Skeletal muscle tissue (tissue), 4 donors: ENCODE results near the gene VOPP1. TPM values are rescaled to one million over a fixed set of nuclear protein-coding genes. Genes with fewer than 3 reads are reported as not detected.

Source experiments
- H3K27ac ChIP-seq: one replicate; pipeline ENCODE4 v1.7.0; 2013; ENCODE audit warnings: mild to moderate bottlenecking, low read depth, low read length, inconsistent platforms
- H3K27me3 ChIP-seq, 3 donors: one replicate each; pipeline ENCODE4 v1.7.0; 2013; ENCODE audit warnings: low read length in 3 of 3; ENCODE audit not compliant: control insufficient read depth in 3 of 3, insufficient read depth in 3 of 3
- H3K36me3 ChIP-seq, 3 donors: one replicate each; pipeline ENCODE4 v1.7.0; 2013; ENCODE audit warnings: low read length in 3 of 3; ENCODE audit not compliant: control insufficient read depth in 3 of 3, insufficient read depth in 3 of 3
- H3K4me1 ChIP-seq, 3 donors: one replicate each; pipeline ENCODE4 v1.7.0; 2013; ENCODE audit warnings: low read length in 3 of 3, mild to moderate bottlenecking in 3 of 3; ENCODE audit not compliant: control insufficient read depth in 3 of 3, insufficient read depth in 3 of 3
- H3K4me3 ChIP-seq, 3 donors: one replicate each; pipeline ENCODE4 v1.7.0; 2013; ENCODE audit warnings: low read length in 3 of 3
- H3K9ac ChIP-seq, 3 donors: one replicate each; pipeline ENCODE4 v1.7.0; 2013; ENCODE audit warnings: low read length in 3 of 3, mild to moderate bottlenecking in 3 of 3, moderate library complexity in 2 of 3, low read depth in 1 of 3
- H3K9me3 ChIP-seq, 3 donors: one replicate each; pipeline ENCODE4 v1.7.0; 2013; ENCODE audit warnings: low read length in 3 of 3; ENCODE audit not compliant: control insufficient read depth in 3 of 3
- total RNA-seq: library from RNA; depleted of rRNA; stranded (reverse); fragments of >200 nt; gene quantifications from one replicate; pipeline ENCODE4 v1.2.3, GENCODE V29; 2014
- donor health status: Osteomylitis.

Gene VOPP1
- total RNA-seq, 1 donor from 2014 or later, result 23.5 TPM

- no peak overlapping the region for H3K27ac ChIP-seq
- H3K4me1 ChIP-seq, result peaks cover 7 to 19% (median 17%) of the 10 kb centered on the region in 3 donors
- H3K4me3 ChIP-seq, result no peak overlapping the region
- no peaks in the 10 kb centered on the region for H3K36me3 ChIP-seq
- H3K9ac ChIP-seq, result no peak overlapping the region
- H3K9me3 ChIP-seq, result no peaks in the 10 kb centered on the region
- no peaks in the 10 kb centered on the region for H3K27me3 ChIP-seq
Measured at GRCh38 chr7:55594414-55594813, 22.1 kb upstream of the VOPP1 start.

- Histone ChIP-seq H3K4me3 (peak overlapping the region in 1 of 3 donors; percentile 35), H3K9ac (no peak overlapping the region), H3K36me3 (no peaks in the 10 kb centered on the region), H3K27me3 (no peaks in the 10 kb centered on the region), H3K4me1 (peaks cover 7 to 19% (median 17%) of the 10 kb centered on the region in 3 donors), H3K9me3 (no peaks in the 10 kb centered on the region), H3K27ac (no peak overlapping the region)
Measured at GRCh38 chr7:55593515-55594318, 21.4 kb upstream of the VOPP1 start.

DNA sequence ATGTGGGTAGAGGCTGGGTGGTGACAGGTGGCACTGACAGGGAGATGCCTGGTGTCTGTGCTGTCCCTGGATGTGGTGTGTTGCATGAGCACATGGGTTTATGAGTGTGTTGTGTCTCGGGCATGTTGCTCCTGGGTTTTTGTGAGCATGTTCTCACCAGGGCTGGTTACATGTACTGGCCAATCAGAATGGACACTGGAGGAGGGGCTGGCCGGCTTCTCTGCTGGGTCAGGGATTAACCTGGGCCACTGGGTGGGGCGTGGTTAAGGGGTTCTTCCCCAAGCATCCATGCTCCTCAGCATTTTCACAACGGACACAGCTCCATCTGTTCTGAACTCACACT, 20.8 kb upstream of the VOPP1 start:
- H3K27ac ChIP-seq, result no peak overlapping the region

GRCh38 chr7:55592492-55592891, 20.2 kb upstream of the VOPP1 start:
- H3K9me3 ChIP-seq, result no peaks in the 10 kb centered on the region
- peaks cover 7 to 19% (median 15%) of the 10 kb centered on the region in 3 donors for H3K4me1 ChIP-seq
- no peak overlapping the region for H3K4me3 ChIP-seq
- no peaks in the 10 kb centered on the region for H3K27me3 ChIP-seq
- no peaks in the 10 kb centered on the region for H3K36me3 ChIP-seq
- no peak overlapping the region for H3K9ac ChIP-seq
- no peak overlapping the region for H3K27ac ChIP-seq

More for the DNA sequence above, 20.8 kb upstream of the VOPP1 start:
- H3K9me3 ChIP-seq, result no peaks in the 10 kb centered on the region
- no peak overlapping the region for H3K4me3 ChIP-seq
- peaks cover 7 to 19% (median 17%) of the 10 kb centered on the region in 3 donors for H3K4me1 ChIP-seq
- H3K27me3 ChIP-seq, result no peaks in the 10 kb centered on the region
- no peak overlapping the region for H3K9ac ChIP-seq
- H3K36me3 ChIP-seq, result no peaks in the 10 kb centered on the region

DNA sequence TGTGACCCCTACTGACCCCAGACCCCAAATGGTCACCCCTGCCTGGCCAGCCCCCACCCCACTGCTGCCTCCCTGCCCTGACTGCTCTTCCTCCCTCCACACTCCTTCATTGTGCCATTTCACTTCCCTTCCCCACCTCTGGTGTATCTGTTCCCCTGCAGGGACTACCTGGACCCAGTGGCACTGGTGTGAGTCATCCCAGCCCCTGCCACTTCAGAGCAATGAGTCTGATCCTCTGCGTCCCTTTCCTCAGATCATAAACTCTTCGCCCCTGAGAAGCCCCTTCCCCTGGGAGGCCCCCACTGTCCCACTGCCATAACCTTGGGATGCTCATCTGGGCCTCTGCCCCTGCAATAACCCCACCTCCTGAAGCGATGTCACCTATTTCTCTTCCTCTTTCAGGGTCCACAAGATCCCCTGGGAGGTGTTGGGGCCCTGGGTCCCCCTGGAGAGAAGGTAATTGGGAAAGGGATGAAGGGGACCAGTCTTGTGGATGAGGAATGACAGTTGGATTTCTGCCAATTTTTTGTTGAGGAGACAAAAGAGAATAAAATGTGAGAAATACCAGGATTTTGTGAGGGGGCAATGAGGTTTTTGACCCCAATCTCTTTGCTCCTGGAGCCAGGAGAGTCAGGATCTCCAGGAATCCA, 19.1 kb upstream of the VOPP1 start:
- Histone ChIP-seq H3K9me3 (no peaks in the 10 kb centered on the region), H3K27ac (no peak overlapping the region), H3K36me3 (no peaks in the 10 kb centered on the region), H3K4me1 (peaks cover 7 to 19% (median 14%) of the 10 kb centered on the region in 3 donors), H3K27me3 (no peaks in the 10 kb centered on the region), H3K9ac (no peak overlapping the region), H3K4me3 (no peak overlapping the region)

GRCh38 chr7:55590517-55591281, 18.4 kb upstream of the VOPP1 start:
- Histone ChIP-seq H3K4me1 (peaks cover 7 to 19% (median 14%) of the 10 kb centered on the region in 3 donors), H3K27ac (no peak overlapping the region), H3K36me3 (no peaks in the 10 kb centered on the region), H3K4me3 (no peak overlapping the region), H3K27me3 (no peaks in the 10 kb centered on the region), H3K9ac (no peak overlapping the region), H3K9me3 (no peaks in the 10 kb centered on the region)

DNA sequence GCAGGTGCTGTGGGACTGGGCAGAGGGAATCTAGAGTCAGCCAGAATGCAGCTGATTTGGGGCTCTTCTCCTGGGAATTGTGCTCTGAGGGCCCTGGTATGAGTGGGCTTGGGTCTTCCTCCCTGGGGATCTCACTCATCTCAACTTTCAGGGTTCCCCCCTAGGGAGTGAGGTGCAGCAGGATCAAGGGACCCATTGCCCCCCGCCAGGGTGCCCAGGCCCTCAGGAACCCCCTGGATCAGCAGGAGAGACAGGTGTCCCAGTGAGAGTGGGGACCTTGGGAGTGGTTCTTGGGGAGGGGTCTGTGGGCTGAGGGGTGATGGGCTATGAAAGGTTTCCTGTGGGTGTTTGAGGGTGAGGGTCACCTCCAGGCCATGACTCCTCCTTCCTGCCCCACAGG, 17.6 kb upstream of the VOPP1 start:
- H3K4me1 ChIP-seq, result peaks cover 7 to 19% (median 14%) of the 10 kb centered on the region in 3 donors
- no peaks in the 10 kb centered on the region for H3K36me3 ChIP-seq
- H3K27me3 ChIP-seq, result no peaks in the 10 kb centered on the region
- H3K9me3 ChIP-seq, result no peaks in the 10 kb centered on the region
- no peak overlapping the region for H3K4me3 ChIP-seq
- H3K9ac ChIP-seq, result no peak overlapping the region
- no peak overlapping the region for H3K27ac ChIP-seq

DNA sequence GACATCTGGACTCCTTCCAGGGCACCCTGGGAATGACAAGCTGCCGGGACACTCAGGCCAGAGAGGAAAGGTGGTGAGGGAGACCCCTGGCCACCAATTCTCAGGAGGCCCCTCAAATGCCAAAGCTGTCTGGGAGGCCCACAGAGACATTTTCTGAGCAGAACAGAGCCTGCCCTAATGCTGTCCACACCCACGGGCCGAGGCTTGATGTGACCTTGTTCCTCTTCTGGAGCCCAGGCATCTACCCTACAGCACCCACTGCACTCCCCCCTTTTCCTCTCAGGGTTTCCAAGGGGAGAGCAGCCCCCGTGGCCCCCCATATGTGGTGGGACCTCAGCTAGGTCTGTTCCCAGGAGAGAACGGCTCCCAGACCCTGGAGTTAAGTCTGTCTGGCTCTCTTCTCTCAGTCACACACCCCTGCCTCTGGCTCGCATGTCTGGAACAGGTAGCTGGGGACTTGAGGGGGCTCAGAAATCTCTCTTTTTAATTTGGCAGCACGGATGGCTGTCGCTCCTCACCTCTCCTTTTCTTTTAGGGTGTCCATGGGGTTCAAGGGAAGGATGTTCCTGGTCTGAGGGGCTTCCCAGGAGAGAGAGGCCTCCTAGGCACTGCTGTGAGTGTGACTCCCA, 16.8 kb upstream of the VOPP1 start:
- peaks cover 9 to 19% (median 14%) of the 10 kb centered on the region in 3 donors for H3K4me1 ChIP-seq
- H3K9me3 ChIP-seq, result no peaks in the 10 kb centered on the region
- H3K4me3 ChIP-seq, result no peak overlapping the region
- H3K27ac ChIP-seq, result no peak overlapping the region
- H3K9ac ChIP-seq, result no peak overlapping the region
- H3K27me3 ChIP-seq, result no peaks in the 10 kb centered on the region
- no peaks in the 10 kb centered on the region for H3K36me3 ChIP-seq

DNA sequence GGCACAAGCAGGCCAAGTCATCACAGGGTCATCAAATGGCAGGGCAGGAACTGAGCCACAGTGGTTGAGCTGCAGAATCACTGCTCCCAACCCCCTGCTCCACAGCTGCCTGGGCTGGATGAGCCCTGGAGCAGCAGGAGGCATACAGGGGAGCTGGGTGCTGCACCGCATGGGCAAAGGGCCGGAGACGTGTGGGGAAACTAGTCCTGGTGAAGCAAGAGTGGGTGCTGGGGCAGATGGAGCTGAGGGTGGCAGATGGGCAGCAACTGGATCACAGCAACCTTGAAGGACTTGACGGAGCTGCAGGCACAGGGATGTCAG, 16.0 kb upstream of the VOPP1 start:
- Histone ChIP-seq H3K27ac (no peak overlapping the region), H3K4me1 (peaks cover 6 to 11% (median 7%) of the 10 kb centered on the region in 3 donors), H3K9me3 (no peaks in the 10 kb centered on the region), H3K4me3 (no peak overlapping the region), H3K27me3 (no peaks in the 10 kb centered on the region), H3K36me3 (no peaks in the 10 kb centered on the region), H3K9ac (no peak overlapping the region)
